22Rv1 (cell line): ENCODE results near the gene ADA.
"Not testable (repeated sequence)": the region's sequence is repeated elsewhere in the genome, so short reads cannot be mapped to it uniquely, and the experiment has no call there.

Experiments
- H3K27ac ChIP-seq: fragments of 450-650 bp; 2 replicates; pipeline ENCODE4 v1.5.1; 2017
- CTCF ChIP-seq: fragments of 450-650 bp; IDR thresholded peaks from 2 replicates; pipeline ENCODE4 v1.5.1; 2017; ENCODE audit warnings: mild to moderate bottlenecking
- ZFX ChIP-seq: fragments of 450-650 bp; IDR thresholded peaks from 2 replicates; pipeline ENCODE4 v1.6.1; 2017; ENCODE audit warnings: antibody characterized with exemption, borderline replicate concordance

Gene ADA

GRCh38 chr20:44651684-44652423 lies at the start of gene ADA:
TSS of gene ADA (minus strand) at chr20:44651699. CDS start at chr20:44651607, 92 bp downstream.
- H3K27ac ChIP-seq = 0 out of 2 replicates have a peak within 1 kb of the TSS, but pooled peaks have one; percentile 27
- TF ChIP-seq ZFX (no peak), CTCF (no peak)

- TF ChIP-seq ZFX (no peak), CTCF (no peak)
- H3K27ac ChIP-seq = no peak overlapping the region
Measured at GRCh38 chr20:44700306-44700705, 48.8 kb upstream of the ADA start.

- H3K27ac ChIP-seq = no peak overlapping the region
- TF ChIP-seq CTCF (no peak), ZFX (no peak)
Measured at GRCh38 chr20:44698351-44698750, 46.9 kb upstream of the ADA start.

- not testable (repeated sequence) for H3K27ac ChIP-seq
Measured at GRCh38 chr20:44697041-44697440, 45.5 kb upstream of the ADA start.

GRCh38 chr20:44696315-44696714 lies 44.8 kb upstream of the ADA start:
- TF ChIP-seq ZFX (no peak), CTCF (peak; percentile 9; the same call in 1 of the 2 replicates)
- no peak overlapping the region for H3K27ac ChIP-seq

- no peak overlapping the region for H3K27ac ChIP-seq
Measured at GRCh38 chr20:44695674-44696300, 44.3 kb upstream of the ADA start.

GRCh38 chr20:44695295-44695673 lies 43.8 kb upstream of the ADA start:
- H3K27ac ChIP-seq = no peak overlapping the region
- TF ChIP-seq CTCF = no peak
- TF ChIP-seq ZFX = no peak

More at GRCh38 chr20:44695674-44696300, 44.3 kb upstream of the ADA start:
- TF ChIP-seq CTCF = no peak
- TF ChIP-seq ZFX = no peak

GRCh38 chr20:44694159-44694558 lies 42.7 kb upstream of the ADA start:
- no peak overlapping the region for H3K27ac ChIP-seq
- TF ChIP-seq CTCF (no peak), ZFX (no peak)
